Measurements from ENCODE around the gene MARVELD2.
A peak's percentile ranks its signal among the peaks of the same experiment; 100 is the strongest.
"Not testable (repeated sequence)": the region's sequence is repeated elsewhere in the genome, so short reads cannot be mapped to it uniquely, and the experiment has no call there.

The MARVELD2 gene

GRCh38 chr5:69468631-69469030, 53.7 kb downstream of the MARVELD2 start:
- WGBS (ENCODE audit: insufficient coverage, insufficient read length): no CpG with 5 or more reads among the region's 1 CpG
- H3K4me3 ChIP-seq (ENCODE audit: low read length): no peak overlapping the region
- H3K27ac ChIP-seq (ENCODE audit: low read length): no peak overlapping the region
- no peaks in the 10 kb centered on the region for H3K27me3 ChIP-seq (ENCODE audit: control insufficient read depth, insufficient read depth, low read length)
- H3K9me3 ChIP-seq (ENCODE audit: control insufficient read depth, insufficient read depth, low read length): no peaks in the 10 kb centered on the region
- no peaks in the 10 kb centered on the region for H3K36me3 ChIP-seq (ENCODE audit: control insufficient read depth, insufficient read depth, low read length)
- no peaks in the 10 kb centered on the region for H3K4me1 ChIP-seq (ENCODE audit: control insufficient read depth, insufficient read depth, low read length)
- DNase-seq (ENCODE audit: low read depth, low spot score): no peak

DNA sequence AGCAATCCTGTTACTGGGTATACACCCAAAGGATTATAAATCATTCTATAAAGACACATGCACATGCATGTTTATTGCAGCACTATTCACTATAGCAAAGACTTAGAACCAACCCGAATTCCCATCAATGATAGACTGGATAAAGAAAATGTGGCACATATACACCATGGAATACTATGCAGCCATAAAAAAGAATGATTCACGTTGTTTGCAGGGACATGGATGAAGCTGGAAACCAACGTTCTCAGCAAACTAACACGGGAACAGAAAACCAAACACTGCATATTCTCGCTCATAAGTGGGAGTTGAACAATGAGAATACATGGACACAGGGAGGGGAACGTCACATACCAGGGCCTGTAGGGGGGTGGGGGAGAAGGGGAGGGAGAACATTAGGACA, 56.6 kb downstream of the MARVELD2 start:
- not testable (repeated sequence) for H3K9me3 ChIP-seq (ENCODE audit: control insufficient read depth, insufficient read depth, low read length); H3K36me3 ChIP-seq (ENCODE audit: control insufficient read depth, insufficient read depth, low read length); H3K27me3 ChIP-seq (ENCODE audit: control insufficient read depth, insufficient read depth, low read length); H3K4me3 ChIP-seq (ENCODE audit: low read length); H3K27ac ChIP-seq (ENCODE audit: low read length); H3K4me1 ChIP-seq (ENCODE audit: control insufficient read depth, insufficient read depth, low read length); DNase-seq (ENCODE audit: low read depth, low spot score)
- WGBS (ENCODE audit: insufficient coverage, insufficient read length): no CpG with 5 or more reads among the region's 6 CpGs

DNA sequence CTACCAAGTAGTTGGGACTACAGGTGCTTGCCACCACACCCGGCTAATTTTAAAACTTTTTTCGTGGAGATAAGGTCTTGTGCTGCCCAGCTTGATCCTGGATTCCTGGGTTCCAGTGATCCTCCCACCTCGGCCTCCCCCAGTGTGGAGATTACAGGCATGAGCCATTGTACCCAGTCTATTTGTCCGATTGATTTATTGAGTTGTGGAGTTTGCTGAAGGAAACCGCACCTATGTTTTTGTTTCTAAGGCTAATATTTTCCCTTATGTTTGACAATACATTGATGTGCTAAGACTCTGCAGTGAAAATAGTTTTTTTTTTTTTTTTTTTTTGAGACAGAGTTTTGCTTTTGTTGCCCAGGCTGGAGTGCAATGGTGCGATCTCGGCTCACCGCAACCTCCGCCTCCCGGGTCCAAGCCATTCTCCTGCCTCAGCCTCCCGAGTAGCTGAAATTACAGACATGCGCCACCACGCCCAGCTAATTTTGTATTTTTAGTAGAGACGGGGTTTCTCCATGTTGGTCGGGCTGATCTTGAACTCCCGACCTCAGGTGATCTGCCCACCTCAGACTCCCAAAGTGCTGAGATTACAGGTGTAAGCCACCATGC, 57.7 kb downstream of the MARVELD2 start:
- WGBS (ENCODE audit: insufficient coverage, insufficient read length): no CpG with 5 or more reads among the region's 16 CpGs
- H3K36me3 ChIP-seq (ENCODE audit: control insufficient read depth, insufficient read depth, low read length): not testable (repeated sequence)

DNA sequence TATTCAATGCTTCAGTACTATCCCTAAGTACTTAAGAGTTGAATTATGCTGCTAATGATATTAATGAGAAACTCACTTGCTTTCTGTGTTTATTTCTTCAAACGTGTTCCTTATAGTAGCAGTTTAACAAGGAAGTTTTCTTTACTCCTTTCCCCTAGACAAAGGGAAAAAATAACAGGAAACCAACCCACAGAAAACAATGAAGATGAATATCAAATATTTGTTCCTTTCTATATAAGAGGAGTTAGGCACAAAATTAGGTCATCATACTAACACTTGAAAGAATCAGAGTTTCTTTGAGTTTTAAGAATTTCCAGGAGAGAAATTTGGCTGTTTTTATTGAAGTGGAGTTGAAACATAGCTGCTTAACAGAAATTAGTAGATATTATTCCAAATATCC, 62.3 kb downstream of the MARVELD2 start:
- Histone ChIP-seq H3K4me3 (ENCODE audit: low read length) (no peak overlapping the region), H3K4me1 (ENCODE audit: control insufficient read depth, insufficient read depth, low read length) (no peaks in the 10 kb centered on the region), H3K27ac (ENCODE audit: low read length) (no peak overlapping the region), H3K9me3 (ENCODE audit: control insufficient read depth, insufficient read depth, low read length) (no peaks in the 10 kb centered on the region), H3K27me3 (ENCODE audit: control insufficient read depth, insufficient read depth, low read length) (no peaks in the 10 kb centered on the region), H3K36me3 (ENCODE audit: control insufficient read depth, insufficient read depth, low read length) (no peaks in the 10 kb centered on the region)
- DNase-seq (ENCODE audit: low read depth, low spot score): no peak
- WGBS (ENCODE audit: insufficient coverage, insufficient read length): no CpG with 5 or more reads among the region's 1 CpG

More for the DNA sequence above, 57.7 kb downstream of the MARVELD2 start:
- H3K4me3 ChIP-seq (ENCODE audit: low read length); DNase-seq (ENCODE audit: low read depth, low spot score); H3K9me3 ChIP-seq (ENCODE audit: control insufficient read depth, insufficient read depth, low read length); H3K4me1 ChIP-seq (ENCODE audit: control insufficient read depth, insufficient read depth, low read length); H3K27ac ChIP-seq (ENCODE audit: low read length); H3K27me3 ChIP-seq (ENCODE audit: control insufficient read depth, insufficient read depth, low read length): not testable (repeated sequence)

DNA sequence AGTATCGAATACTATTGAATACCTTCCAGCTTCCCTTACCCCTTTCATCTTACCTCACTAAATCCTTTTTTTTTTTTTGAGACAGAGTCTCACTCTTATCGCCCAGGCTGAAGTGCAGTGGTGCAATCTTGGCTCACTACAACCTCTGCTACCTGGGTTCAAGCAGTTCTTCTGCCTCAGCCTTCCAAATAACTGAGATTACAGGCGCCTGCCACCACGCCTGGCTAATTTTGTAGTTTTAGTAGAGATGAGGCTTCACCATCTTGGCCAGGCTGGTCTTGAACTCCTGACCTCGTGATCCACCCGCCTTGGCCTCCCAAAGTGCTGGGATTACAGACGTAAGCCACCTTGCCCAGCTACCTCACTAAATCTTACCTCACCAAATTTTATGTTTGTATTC, 63.4 kb downstream of the MARVELD2 start:
- not testable (repeated sequence) for DNase-seq (ENCODE audit: low read depth, low spot score); H3K27me3 ChIP-seq (ENCODE audit: control insufficient read depth, insufficient read depth, low read length); H3K4me1 ChIP-seq (ENCODE audit: control insufficient read depth, insufficient read depth, low read length); H3K9me3 ChIP-seq (ENCODE audit: control insufficient read depth, insufficient read depth, low read length); H3K36me3 ChIP-seq (ENCODE audit: control insufficient read depth, insufficient read depth, low read length); H3K4me3 ChIP-seq (ENCODE audit: low read length); H3K27ac ChIP-seq (ENCODE audit: low read length)
- no CpG with 5 or more reads among the region's 7 CpGs for WGBS (ENCODE audit: insufficient coverage, insufficient read length)

DNA sequence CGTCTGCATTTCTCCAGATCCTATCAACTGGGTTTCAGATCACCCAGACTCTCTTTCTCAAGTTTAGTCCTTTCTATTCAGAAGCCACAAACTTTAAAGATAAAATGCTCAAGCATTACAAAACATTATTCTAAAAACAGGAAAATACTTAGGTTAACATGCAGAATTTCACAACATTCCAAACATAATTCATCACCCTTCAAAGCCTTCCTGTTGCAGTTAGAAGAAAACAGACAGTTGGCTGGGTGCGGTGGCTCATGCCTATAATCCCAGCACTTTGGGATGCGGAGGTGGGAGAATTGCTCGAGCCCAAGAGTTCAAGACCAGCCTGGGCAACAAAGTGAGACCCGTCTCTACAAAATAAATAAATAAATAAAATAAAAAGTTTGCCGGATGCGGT, 70.0 kb downstream of the MARVELD2 start:
- no peaks in the 10 kb centered on the region for H3K36me3 ChIP-seq (ENCODE audit: control insufficient read depth, insufficient read depth, low read length)
- no peak overlapping the region for H3K4me3 ChIP-seq (ENCODE audit: low read length)
- no CpG with 5 or more reads among the region's 7 CpGs for WGBS (ENCODE audit: insufficient coverage, insufficient read length)
- DNase-seq (ENCODE audit: low read depth, low spot score): no peak
- H3K4me1 ChIP-seq (ENCODE audit: control insufficient read depth, insufficient read depth, low read length): peaks cover 2% of the 10 kb centered on the region; the same call in 1 of the 2 replicates
- no peaks in the 10 kb centered on the region for H3K27me3 ChIP-seq (ENCODE audit: control insufficient read depth, insufficient read depth, low read length)
- H3K9me3 ChIP-seq (ENCODE audit: control insufficient read depth, insufficient read depth, low read length): no peaks in the 10 kb centered on the region
- no peak overlapping the region for H3K27ac ChIP-seq (ENCODE audit: low read length)

GRCh38 chr5:69485471-69485870, 70.6 kb downstream of the MARVELD2 start:
- Histone ChIP-seq H3K27me3 (ENCODE audit: control insufficient read depth, insufficient read depth, low read length) (no peaks in the 10 kb centered on the region), H3K4me1 (ENCODE audit: control insufficient read depth, insufficient read depth, low read length) (peaks cover 2% of the 10 kb centered on the region; the same call in 1 of the 2 replicates), H3K36me3 (ENCODE audit: control insufficient read depth, insufficient read depth, low read length) (no peaks in the 10 kb centered on the region), H3K9me3 (ENCODE audit: control insufficient read depth, insufficient read depth, low read length) (no peaks in the 10 kb centered on the region), H3K4me3 (ENCODE audit: low read length) (no peak overlapping the region), H3K27ac (ENCODE audit: low read length) (no peak overlapping the region)
- WGBS (ENCODE audit: insufficient coverage, insufficient read length): no CpG with 5 or more reads among the region's 1 CpG
- no peak for DNase-seq (ENCODE audit: low read depth, low spot score)

GRCh38 chr5:69489246-69489645, 74.3 kb downstream of the MARVELD2 start:
- Histone ChIP-seq H3K4me3 (ENCODE audit: low read length) (no peak overlapping the region), H3K36me3 (ENCODE audit: control insufficient read depth, insufficient read depth, low read length) (no peaks in the 10 kb centered on the region), H3K4me1 (ENCODE audit: control insufficient read depth, insufficient read depth, low read length) (peaks cover 4% of the 10 kb centered on the region), H3K9me3 (ENCODE audit: control insufficient read depth, insufficient read depth, low read length) (no peaks in the 10 kb centered on the region), H3K27ac (ENCODE audit: low read length) (no peak overlapping the region), H3K27me3 (ENCODE audit: control insufficient read depth, insufficient read depth, low read length) (no peaks in the 10 kb centered on the region)
- no peak for DNase-seq (ENCODE audit: low read depth, low spot score)
- WGBS (ENCODE audit: insufficient coverage, insufficient read length): no CpG with 5 or more reads among the region's 4 CpGs

DNA sequence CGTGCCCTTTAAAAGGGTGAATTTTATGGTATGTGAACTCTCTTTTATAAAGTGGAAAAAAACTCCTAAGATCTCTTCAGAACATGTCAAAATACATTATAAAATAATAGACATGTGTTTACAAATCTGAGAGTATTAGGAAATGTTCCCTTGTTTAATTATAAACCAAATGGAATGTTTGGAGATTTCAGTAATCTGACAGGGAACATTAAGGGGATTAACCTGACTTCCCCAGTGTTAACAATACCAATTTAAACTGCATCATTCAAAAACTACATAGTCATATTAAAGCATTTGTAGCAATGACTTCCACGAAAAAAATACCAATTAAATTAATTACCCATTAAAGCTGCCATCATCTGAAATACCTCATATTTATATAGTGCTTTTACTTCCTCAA, 76.1 kb downstream of the MARVELD2 start:
- DNase-seq (ENCODE audit: low read depth, low spot score): no peak
- Histone ChIP-seq H3K4me1 (ENCODE audit: control insufficient read depth, insufficient read depth, low read length) (peaks cover 5% of the 10 kb centered on the region), H3K4me3 (ENCODE audit: low read length) (no peak overlapping the region), H3K36me3 (ENCODE audit: control insufficient read depth, insufficient read depth, low read length) (no peaks in the 10 kb centered on the region), H3K27ac (ENCODE audit: low read length) (no peak overlapping the region), H3K9me3 (ENCODE audit: control insufficient read depth, insufficient read depth, low read length) (no peaks in the 10 kb centered on the region), H3K27me3 (ENCODE audit: control insufficient read depth, insufficient read depth, low read length) (no peaks in the 10 kb centered on the region)
- WGBS (ENCODE audit: insufficient coverage, insufficient read length): 100% methylated on average over 1 of the region's 2 CpGs

- DNase-seq (ENCODE audit: low read depth, low spot score): no peak
- no CpG with 5 or more reads among the region's 17 CpGs for WGBS (ENCODE audit: insufficient coverage, insufficient read length)
- Histone ChIP-seq H3K36me3 (ENCODE audit: control insufficient read depth, insufficient read depth, low read length) (no peaks in the 10 kb centered on the region), H3K4me1 (ENCODE audit: control insufficient read depth, insufficient read depth, low read length) (peaks cover 5% of the 10 kb centered on the region), H3K4me3 (ENCODE audit: low read length) (peak overlapping the region; percentile 76; the same call in 1 of the 2 replicates), H3K27me3 (ENCODE audit: control insufficient read depth, insufficient read depth, low read length) (no peaks in the 10 kb centered on the region), H3K27ac (ENCODE audit: low read length) (no peak overlapping the region), H3K9me3 (ENCODE audit: control insufficient read depth, insufficient read depth, low read length) (no peaks in the 10 kb centered on the region)
Observed at GRCh38 chr5:69491838-69492390, 77.0 kb downstream of the MARVELD2 start.

GRCh38 chr5:69492391-69492922, 77.5 kb downstream of the MARVELD2 start, which contains the start of gene OCLN:
TSS of gene OCLN (plus strand) at chr5:69492790. CDS start at chr5:69504245, 11,455 bp downstream.
- H3K4me1 ChIP-seq (ENCODE audit: control insufficient read depth, insufficient read depth, low read length): peaks cover 5% of the 10 kb centered on the region
- DNase-seq (ENCODE audit: low read depth, low spot score): no peak
- H3K27ac ChIP-seq (ENCODE audit: low read length): no peak within 1 kb of the TSS
- no peaks in the 10 kb centered on the region for H3K36me3 ChIP-seq (ENCODE audit: control insufficient read depth, insufficient read depth, low read length)
- WGBS (ENCODE audit: insufficient coverage, insufficient read length): no CpG with 5 or more reads among the region's 56 CpGs
- peak within 1 kb of the TSS; percentile 76 for H3K4me3 ChIP-seq (ENCODE audit: low read length)
- H3K9me3 ChIP-seq (ENCODE audit: control insufficient read depth, insufficient read depth, low read length): no peaks in the 10 kb centered on the region
- H3K27me3 ChIP-seq (ENCODE audit: control insufficient read depth, insufficient read depth, low read length): no peaks in the 10 kb centered on the region
